ENCODE measurements around the gene GRIK2. TPM values are rescaled to one million over a fixed set of nuclear protein-coding genes. Genes with fewer than 3 reads are reported as not detected.

GRIK2 gene
- total RNA-seq, 3 donors from 2014 or later (not counting 1 experiment from before 2014, with no cell fraction given): not detected

GRCh38 chr6:101554231-101554630, 160.7 kb downstream of the GRIK2 start:
- Mint-ChIP-seq H3K4me1 (no peaks in the 10 kb centered on the region), H3K4me3 (no peak overlapping the region), H3K27ac (no peak overlapping the region), H3K27me3 (ENCODE audit: low read depth in 2 of 2) (no peaks in the 10 kb centered on the region), H3K36me3 (peaks cover 6% of the 10 kb centered on the region), H3K9me3 (peaks cover 14 to 17% of the 10 kb centered on the region in 2 donors)
- ATAC-seq (no peak), DNase-seq (no peak)
- Histone ChIP-seq H3K9me3 (ENCODE audit: control insufficient read depth, insufficient read depth, low read length) (no peaks in the 10 kb centered on the region), H3K27ac (ENCODE audit: low read length) (no peak overlapping the region), H3K4me3 (ENCODE audit: low read length) (no peak overlapping the region), H3K36me3 (ENCODE audit: control insufficient read depth, insufficient read depth, low read length) (no peaks in the 10 kb centered on the region), H3K27me3 (ENCODE audit: control insufficient read depth, insufficient read depth, low read length) (no peaks in the 10 kb centered on the region), H3K4me1 (ENCODE audit: control insufficient read depth, insufficient read depth, low read length) (no peaks in the 10 kb centered on the region)
- TF ChIP-seq CTCF (IDR thresholded peaks at IDR 0.05): no peak
- intact Hi-C loops (cut with micrococcal nuclease): no loop called here
- WGBS (ENCODE audit: insufficient coverage): 44% methylated on average over 1 of the region's 1 CpG

GRCh38 chr6:101558712-101559111, 165.2 kb downstream of the GRIK2 start:
- H3K4me3 ChIP-seq (ENCODE audit: low read length): no peak overlapping the region
- no peak for TF ChIP-seq CTCF (IDR thresholded peaks at IDR 0.05)
- no peaks in the 10 kb centered on the region for H3K9me3 ChIP-seq (ENCODE audit: control insufficient read depth, insufficient read depth, low read length)
- 80% methylated on average over 1 of the region's 2 CpGs for WGBS (ENCODE audit: insufficient coverage)
- ATAC-seq (no peak), DNase-seq (no peak)
- peaks cover 11 to 16% of the 10 kb centered on the region in 2 donors for H3K9me3 Mint-ChIP-seq
- no peaks in the 10 kb centered on the region for H3K4me1 Mint-ChIP-seq
- no peaks in the 10 kb centered on the region for H3K4me1 ChIP-seq (ENCODE audit: control insufficient read depth, insufficient read depth, low read length)
- H3K27ac ChIP-seq (ENCODE audit: low read length): no peak overlapping the region
- no peaks in the 10 kb centered on the region for H3K27me3 ChIP-seq (ENCODE audit: control insufficient read depth, insufficient read depth, low read length)
- H3K36me3 ChIP-seq (ENCODE audit: control insufficient read depth, insufficient read depth, low read length): no peaks in the 10 kb centered on the region
- H3K27me3 Mint-ChIP-seq (ENCODE audit: low read depth in 2 of 2): no peaks in the 10 kb centered on the region
- intact Hi-C loops (cut with micrococcal nuclease): no loop called here
- H3K36me3 Mint-ChIP-seq: peaks cover 6% of the 10 kb centered on the region
- no peak overlapping the region for H3K27ac Mint-ChIP-seq
- H3K4me3 Mint-ChIP-seq: no peak overlapping the region

GRCh38 chr6:101572627-101573026, 179.1 kb downstream of the GRIK2 start:
- Mint-ChIP-seq H3K9me3 (peaks cover 2 to 5% of the 10 kb centered on the region in 2 donors), H3K4me1 (no peaks in the 10 kb centered on the region), H3K4me3 (no peak overlapping the region), H3K27me3 (ENCODE audit: low read depth in 2 of 2) (no peaks in the 10 kb centered on the region), H3K27ac (no peak overlapping the region), H3K36me3 (no peaks in the 10 kb centered on the region)
- Histone ChIP-seq H3K27ac (ENCODE audit: low read length) (no peak overlapping the region), H3K4me1 (ENCODE audit: control insufficient read depth, insufficient read depth, low read length) (no peaks in the 10 kb centered on the region), H3K27me3 (ENCODE audit: control insufficient read depth, insufficient read depth, low read length) (no peaks in the 10 kb centered on the region), H3K9me3 (ENCODE audit: control insufficient read depth, insufficient read depth, low read length) (no peaks in the 10 kb centered on the region), H3K4me3 (ENCODE audit: low read length) (no peak overlapping the region), H3K36me3 (ENCODE audit: control insufficient read depth, insufficient read depth, low read length) (no peaks in the 10 kb centered on the region)
- ATAC-seq (no peak), DNase-seq (no peak)
- TF ChIP-seq CTCF (IDR thresholded peaks at IDR 0.05): no peak
- intact Hi-C loops (cut with micrococcal nuclease): no loop called here
- WGBS (ENCODE audit: insufficient coverage): 84% methylated on average over 3 of the region's 4 CpGs

GRCh38 chr6:101577091-101577490, 183.6 kb downstream of the GRIK2 start:
- ATAC-seq: no peak

More at GRCh38 chr6:101577091-101577490, 183.6 kb downstream of the GRIK2 start:
- no peak overlapping the region for H3K27ac Mint-ChIP-seq
- no peak overlapping the region for H3K4me3 ChIP-seq (ENCODE audit: low read length)
- peaks cover 10 to 20% of the 10 kb centered on the region in 2 donors for H3K9me3 Mint-ChIP-seq
- H3K9me3 ChIP-seq (ENCODE audit: control insufficient read depth, insufficient read depth, low read length): no peaks in the 10 kb centered on the region
- intact Hi-C loops (cut with micrococcal nuclease): no loop called here
- no peak for DNase-seq
- no peaks in the 10 kb centered on the region for H3K4me1 Mint-ChIP-seq
- no peak overlapping the region for H3K4me3 Mint-ChIP-seq
- H3K36me3 Mint-ChIP-seq: no peaks in the 10 kb centered on the region
- H3K27ac ChIP-seq (ENCODE audit: low read length): no peak overlapping the region
- H3K4me1 ChIP-seq (ENCODE audit: control insufficient read depth, insufficient read depth, low read length): no peaks in the 10 kb centered on the region
- TF ChIP-seq CTCF (IDR thresholded peaks at IDR 0.05): no peak
- no peaks in the 10 kb centered on the region for H3K27me3 Mint-ChIP-seq (ENCODE audit: low read depth in 2 of 2)
- H3K27me3 ChIP-seq (ENCODE audit: control insufficient read depth, insufficient read depth, low read length): no peaks in the 10 kb centered on the region
- no peaks in the 10 kb centered on the region for H3K36me3 ChIP-seq (ENCODE audit: control insufficient read depth, insufficient read depth, low read length)

Measured in natural killer cell (primary cell).